Stimulated activated CD4-positive, alpha-beta T cell treated with anti-CD3 and anti-CD28 coated beads, Interleukin-1b, Interleukin-23, amount 100 ng/mL, for 24 hours (primary cell): ENCODE measurements around the gene LRRC41.
"Not testable (repeated sequence)": the region's sequence is repeated elsewhere in the genome, so short reads cannot be mapped to it uniquely, and the experiment has no call there.

Source experiments
- DNase-seq, 4 experiments: peaks; one replicate each; pipeline ENCODE4 v3.0.0-alpha.2; 2020; ENCODE audit warnings: low read depth in 4 of 4, low spot score in 1 of 4

The LRRC41 gene

GRCh38 chr1:46328182-46328581 lies 24.8 kb upstream of the LRRC41 start:
- not testable (repeated sequence) for DNase-seq

- DNase-seq, result not testable (repeated sequence)
These were observed 22.1 kb upstream of the LRRC41 start for GRCh38 chr1:46325285-46326076.

- DNase-seq, result not testable (repeated sequence)
These were observed 18.8 kb upstream of the LRRC41 start for GRCh38 chr1:46322191-46322590.

GRCh38 chr1:46319960-46320914 lies 16.8 kb upstream of the LRRC41 start:
- DNase-seq, result not testable (repeated sequence)

- not testable (repeated sequence) for DNase-seq
These were observed 15.9 kb upstream of the LRRC41 start for GRCh38 chr1:46319301-46319700.

GRCh38 chr1:46317323-46317722 lies 13.9 kb upstream of the LRRC41 start:
- DNase-seq, result no peak

- no peak for DNase-seq
These were observed 12.4 kb upstream of the LRRC41 start for GRCh38 chr1:46315669-46316403.

GRCh38 chr1:46310321-46310720 lies 6.9 kb upstream of the LRRC41 start:
- no peak for DNase-seq

- no peak for DNase-seq
These were observed 6.2 kb upstream of the LRRC41 start for GRCh38 chr1:46309401-46310159.

- DNase-seq, result no peak
These were observed 2.7 kb upstream of the LRRC41 start for GRCh38 chr1:46306159-46306530.

GRCh38 chr1:46303872-46304326 lies 483 bp upstream of the LRRC41 start:
- no peak for DNase-seq

GRCh38 chr1:46302641-46303037 lies 777 bp downstream of the LRRC41 start:
- peak in 1 of 4 experiments; percentile 6 for DNase-seq

- DNase-seq, result peak in 3 of 4 experiments; percentile 15 to 44 (median 22)
These were observed 1.4 kb downstream of the LRRC41 start for GRCh38 chr1:46301808-46302640.

GRCh38 chr1:46301406-46301807 lies 2.0 kb downstream of the LRRC41 start:
- no peak for DNase-seq

- no peak for DNase-seq
These were observed 2.6 kb downstream of the LRRC41 start for GRCh38 chr1:46300673-46301405.

- no peak for DNase-seq
These were observed 5.0 kb downstream of the LRRC41 start for GRCh38 chr1:46298387-46298786.

GRCh38 chr1:46295306-46295705 lies 8.1 kb downstream of the LRRC41 start:
- DNase-seq, result no peak

GRCh38 chr1:46289976-46290375 lies 13.4 kb downstream of the LRRC41 start:
- DNase-seq, result no peak

- DNase-seq, result no peak
These were observed 14.3 kb downstream of the LRRC41 start for GRCh38 chr1:46289134-46289494.
